PC-3 (cell line): ENCODE measurements around the gene C1orf116. TPM values are rescaled to one million over a fixed set of nuclear protein-coding genes. Genes with fewer than 3 reads are reported as not detected.

Experiments
- ATAC-seq: fragments of 200-7000 bp; cut with Tn5 transposase; 2 replicates; pipeline ENCODE4 v1.9.1; 2020; ENCODE audit warnings: mild to moderate bottlenecking, moderate library complexity
- BruUV-seq: library from RNA; stranded (reverse); fragments of 400-500 nt; replicated peaks from 2 replicates; lab custom pipeline; 2021; lab: Mats Ljungman, UMichigan
- CTCF ChIA-PET: fragments of 300-600 bp; sonication (Branson Sonifier 250); formaldehyde crosslinking; loops from one replicate; lab custom pipeline; 2022; ENCODE audit warnings: antibody characterized with exemption; lab: Charles Lee
- POLR2A ChIA-PET: fragments of 300-600 bp; sonication (Branson Sonifier 250); formaldehyde crosslinking; loops from one replicate; lab custom pipeline; 2022; ENCODE audit warnings: antibody characterized with exemption; ENCODE audit not compliant: unreplicated experiment; lab: Charles Lee
- DNase-seq: peaks from one replicate; pipeline ENCODE4 v3.0.0-alpha.2; 2015
- H2AFZ ChIP-seq: fragments of 300-600 bp; sonication (generic); 2 replicates; pipeline ENCODE4 v1.6.0; 2016; ENCODE audit warnings: antibody characterized with exemption, low read length
- H3F3A ChIP-seq: fragments of 300-600 bp; sonication (generic); one replicate; pipeline ENCODE4 v1.6.0; 2017; ENCODE audit warnings: antibody characterized with exemption, low read length, control low read depth, mild to moderate bottlenecking; ENCODE audit not compliant: unreplicated experiment
- H3K27ac ChIP-seq: fragments of 300-600 bp; sonication (generic); 2 replicates; pipeline ENCODE4 v1.5.1; 2016; ENCODE audit warnings: mild to moderate bottlenecking, low read length
- H3K27me3 ChIP-seq: fragments of 300-600 bp; sonication (generic); 2 replicates; pipeline ENCODE4 v1.6.1; 2016; ENCODE audit warnings: low read length, mixed read lengths
- H3K36me3 ChIP-seq: fragments of 300-600 bp; sonication (generic); 2 replicates; pipeline ENCODE4 v1.6.1; 2016; ENCODE audit warnings: low read depth, mixed run types, low read length, mixed read lengths
- H3K4me1 ChIP-seq: fragments of 300-600 bp; sonication (generic); 2 replicates; pipeline ENCODE4 v1.5.1; 2016; ENCODE audit warnings: low read length; ENCODE audit not compliant: insufficient read depth
- H3K4me2 ChIP-seq: fragments of 300-600 bp; sonication (generic); 2 replicates; pipeline ENCODE4 v1.6.0; 2016; ENCODE audit warnings: low read length
- H3K4me3 ChIP-seq: fragments of 300-600 bp; sonication (generic); 2 replicates; pipeline ENCODE4 v1.5.1; 2016; ENCODE audit warnings: mild to moderate bottlenecking, low read length, mixed read lengths
- H3K79me2 ChIP-seq: fragments of 300-600 bp; sonication (generic); 2 replicates; pipeline ENCODE4 v1.6.1; 2017; ENCODE audit warnings: low read length, mixed read lengths
- H3K9ac ChIP-seq: fragments of 300-600 bp; sonication (generic); 2 replicates; pipeline ENCODE4 v1.6.0; 2016; ENCODE audit warnings: mild to moderate bottlenecking, low read length
- H3K9me2 ChIP-seq: fragments of 300-600 bp; sonication (generic); replicated peaks from 2 replicates; pipeline ENCODE4 v1.6.1; 2016; ENCODE audit warnings: mixed run types, low read length, mixed read lengths
- H3K9me3 ChIP-seq: fragments of 300-600 bp; sonication (generic); 2 replicates; pipeline ENCODE4 v1.6.1; 2016; ENCODE audit warnings: low read length, mixed read lengths
- H4K20me1 ChIP-seq: fragments of 300-600 bp; sonication (generic); 2 replicates; pipeline ENCODE4 v1.6.1; 2016; ENCODE audit warnings: low read length, mixed read lengths
- CTCF ChIP-seq: fragments of 300-600 bp; sonication (generic); conservative IDR thresholded peaks from 2 replicates; pipeline ENCODE4 v1.5.1; 2017; ENCODE audit warnings: antibody characterized with exemption, low read depth, mild to moderate bottlenecking, low read length
- EZH2 ChIP-seq: fragments of 300-600 bp; sonication (generic); IDR thresholded peaks from one replicate; pipeline ENCODE4 v1.6.1; 2017; ENCODE audit warnings: antibody characterized with exemption, mild to moderate bottlenecking, low read length; ENCODE audit not compliant: unreplicated experiment
- EZH2phosphoT487 ChIP-seq: fragments of 300-600 bp; sonication (generic); IDR thresholded peaks from 2 replicates; pipeline ENCODE4 v1.6.1; 2018; ENCODE audit warnings: mild to moderate bottlenecking, antibody characterized with exemption, low read length, borderline replicate concordance
- intact Hi-C: fragments of 100-400 bp; cut with micrococcal nuclease; formaldehyde crosslinking; loops from 2 replicates; pipeline ENCODE4 v1.9.0; 2023
- total RNA-seq: library from RNA; depleted of rRNA; stranded (reverse); fragments of >200 nt; gene quantifications from 2 replicates; pipeline ENCODE4 v1.2.3, GENCODE V29; 2014

The C1orf116 gene
- total RNA-seq, 1 experiment from 2014 or later = 34.9 TPM

GRCh38 chr1:207052911-207053769, 20.6 kb upstream of the C1orf116 start, which contains the start of gene PFKFB2:
PFKFB2 (plus strand) TSS chr1:207053275; CDS start chr1:207054718, 1,443 bp downstream.
- peaks cover 55% of the 10 kb centered on the region for H3K4me1 ChIP-seq

DNA sequence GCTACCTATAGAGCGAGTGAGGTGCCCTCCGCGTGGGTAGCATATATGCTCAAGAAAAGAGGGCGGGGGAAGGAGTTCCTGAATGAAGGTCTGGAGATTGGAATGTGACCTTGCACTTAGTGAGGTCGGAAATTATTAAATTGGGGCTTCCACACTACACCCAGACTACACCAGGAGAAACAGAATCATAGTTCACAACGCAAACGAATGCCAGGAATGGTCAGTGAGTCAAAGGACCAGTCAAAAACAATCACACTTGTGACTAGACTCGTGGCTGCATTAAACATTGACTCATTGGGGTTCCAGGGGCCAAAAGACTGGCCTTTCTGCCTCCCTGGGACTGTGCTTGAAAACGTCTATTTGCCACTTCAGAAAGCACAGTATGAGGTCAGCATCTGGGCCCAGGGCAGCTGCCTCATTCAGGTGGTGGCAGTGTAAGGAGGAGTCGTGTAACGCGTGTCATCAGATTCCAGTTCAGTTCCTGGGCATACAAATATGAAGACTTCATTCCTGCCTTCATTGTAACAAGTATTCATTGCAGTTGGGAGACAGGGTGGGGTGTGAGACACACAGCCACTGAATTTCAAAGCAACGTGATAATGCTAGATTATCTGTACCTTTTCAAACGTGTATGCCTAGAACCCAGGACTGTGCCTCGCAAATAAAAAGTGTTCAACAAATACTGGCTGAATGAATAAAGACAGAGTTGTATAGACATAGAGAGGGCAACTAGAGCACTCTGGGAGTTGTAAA, 18.8 kb upstream of the C1orf116 start, which contains the start of gene YOD1:
TSS of gene YOD1 (minus strand) at position 18 of the 753 bp plus-strand sequence. CDS start 178 bp downstream, outside the sequence.
- BruUV-seq = TSS peak; percentile 8
- intact Hi-C loops = loop anchor here (1.0 to 10.0 kb wide), 5 partner anchors 19 to 417 kb away; partner anchors contain the start of genes C1orf116, DYRK3 and MAPKAPK2
- peak within 1 kb of the TSS; percentile 89 for H3K4me2 ChIP-seq
- H3K27me3 ChIP-seq = no peaks in the 10 kb centered on the region
- peaks cover 14% of the 10 kb centered on the region for H3F3A ChIP-seq
- peaks cover 35% of the 10 kb centered on the region for H4K20me1 ChIP-seq
- H3K27ac ChIP-seq = peak within 1 kb of the TSS; percentile 95
- peaks cover 83% of the 10 kb centered on the region for H3K79me2 ChIP-seq
- H3K9ac ChIP-seq = peak within 1 kb of the TSS; percentile 95
- CTCF ChIA-PET = no interaction called here
- POLR2A ChIA-PET = interaction anchor here (0.5 to 1.7 kb wide), 2 partner anchors 19 to 159 kb away, joined by 3 to 11 read pairs; partner anchors contain the start of gene C1orf116
- peak; percentile 93 for DNase-seq
- TF ChIP-seq EZH2phosphoT487 = no peak
- no peak for TF ChIP-seq EZH2
- TF ChIP-seq CTCF = no peak
- no peaks in the 10 kb centered on the region for H3K9me3 ChIP-seq
- peak within 1 kb of the TSS; percentile 78 for H3K4me3 ChIP-seq
- peak within 1 kb of the TSS; percentile 88 for H2AFZ ChIP-seq
- peaks cover 33% of the 10 kb centered on the region for H3K36me3 ChIP-seq
- peak; percentile 23 for ATAC-seq
- H3K4me1 ChIP-seq = peaks cover 71% of the 10 kb centered on the region
- no peaks in the 10 kb centered on the region for H3K9me2 ChIP-seq

More at GRCh38 chr1:207052911-207053769, 20.6 kb upstream of the C1orf116 start, which contains the start of gene PFKFB2:
- Histone ChIP-seq H3K79me2 (peaks cover 67% of the 10 kb centered on the region), H3K9me2 (no peaks in the 10 kb centered on the region), H3K9ac (peak within 1 kb of the TSS; percentile 95), H3K27ac (peak within 1 kb of the TSS; percentile 95), H4K20me1 (peaks cover 17% of the 10 kb centered on the region), H3K4me3 (peak within 1 kb of the TSS; percentile 78), H3K4me2 (peak within 1 kb of the TSS; percentile 89), H3K36me3 (peaks cover 18% of the 10 kb centered on the region), H3K27me3 (no peaks in the 10 kb centered on the region), H3F3A (peaks cover 14% of the 10 kb centered on the region), H3K9me3 (no peaks in the 10 kb centered on the region), H2AFZ (peak within 1 kb of the TSS; percentile 73)
- ChIA-PET POLR2A (interaction anchor here (0.5 to 2.3 kb wide), 23 partner anchors 21 to 1061 kb away, joined by 3 to 81 read pairs (median 4); partner anchors contain the start of gene C1orf116), CTCF (interaction anchor here (0.6 to 1.3 kb wide), 6 partner anchors 21 to 352 kb away, joined by 3 to 7 read pairs (median 5); partner anchors contain the start of gene C1orf116)
- BruUV-seq = TSS peak; percentile 57
- TF ChIP-seq CTCF (peak; percentile 35; the same call in 1 of the 2 replicates), EZH2phosphoT487 (no peak)
- intact Hi-C loops = loop anchor here (1.0 to 10.0 kb wide), 4 partner anchors 24 to 446 kb away; partner anchors contain the start of genes DYRK3 and MAPKAPK2
- DNase-seq (peak; percentile 100), ATAC-seq (peak; percentile 81)
